Parathyroid adenoma (tissue), 2 donors: ENCODE results near the gene MAGEA9B.
"Not testable (repeated sequence)": the region's sequence is repeated elsewhere in the genome, so short reads cannot be mapped to it uniquely, and the experiment has no call there.

ENCODE experiments used
- H2AFZ ChIP-seq: fragments of 300-600 bp; sonication (generic); one replicate; pipeline ENCODE4 v1.7.0; 2017; ENCODE audit warnings: antibody characterized with exemption, mild to moderate bottlenecking
- H3K27ac ChIP-seq: fragments of 300-600 bp; sonication (generic); one replicate; pipeline ENCODE4 v1.7.0; 2017
- H3K27me3 ChIP-seq: fragments of 300-600 bp; sonication (generic); one replicate; pipeline ENCODE4 v1.7.0; 2017; ENCODE audit warnings: low read length; ENCODE audit not compliant: control insufficient read depth, insufficient read depth
- H3K36me3 ChIP-seq: fragments of 300-600 bp; sonication (generic); one replicate; pipeline ENCODE4 v1.7.0; 2017; ENCODE audit warnings: low read length; ENCODE audit not compliant: control insufficient read depth, insufficient read depth
- H3K4me1 ChIP-seq: fragments of 300-600 bp; sonication (generic); one replicate; pipeline ENCODE4 v1.7.0; 2017; ENCODE audit warnings: control low read depth
- H3K4me2 ChIP-seq: fragments of 300-600 bp; sonication (generic); one replicate; pipeline ENCODE4 v1.7.0; 2017; ENCODE audit warnings: low read length
- H3K4me3 ChIP-seq: fragments of 300-600 bp; sonication (generic); one replicate; pipeline ENCODE4 v1.7.0; 2017; ENCODE audit warnings: low read depth, low read length
- H3K79me2 ChIP-seq: fragments of 300-600 bp; sonication (generic); one replicate; pipeline ENCODE4 v1.7.0; 2017; ENCODE audit warnings: control low read depth
- H3K9ac ChIP-seq: fragments of 300-600 bp; sonication (generic); one replicate; pipeline ENCODE4 v1.7.0; 2017; ENCODE audit warnings: mild to moderate bottlenecking
- H3K9me3 ChIP-seq: fragments of 300-600 bp; sonication (generic); one replicate; pipeline ENCODE4 v1.7.0; 2017; ENCODE audit warnings: low read length; ENCODE audit not compliant: control insufficient read depth
- TF ChIP-seq, protein P1 (sequence below): fragments of 300-600 bp; sonication (generic); IDR thresholded peaks from one replicate; pipeline ENCODE4 v1.7.0; 2017; ENCODE audit warnings: antibody characterized with exemption, mild to moderate bottlenecking
- donor health status: primary hyperparathyroidism.

MAGEA9B gene

DNA sequence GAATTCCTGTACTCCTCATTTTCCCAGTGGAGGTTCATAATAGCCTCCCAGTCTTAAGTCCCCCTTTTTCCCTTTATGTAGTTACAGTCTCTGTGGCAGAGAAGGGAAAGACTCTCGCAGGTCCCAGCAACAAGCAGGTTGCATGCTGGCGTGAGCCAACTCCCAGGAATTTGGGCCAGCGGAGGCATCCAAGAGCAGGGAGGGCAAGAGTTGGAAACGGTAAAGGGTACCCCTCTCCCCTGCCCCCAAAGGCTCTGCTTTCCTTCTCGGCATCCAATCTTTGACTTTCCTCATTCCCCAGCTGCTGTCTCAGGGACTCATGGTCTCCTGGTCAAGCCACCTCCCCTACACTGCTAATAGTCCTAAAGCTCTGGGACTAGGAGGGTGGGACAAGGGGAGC is 23.3 kb upstream of the MAGEA9B start:
- no peak overlapping the region for H3K4me3 ChIP-seq
- no peak overlapping the region for H3K9ac ChIP-seq

DNA sequence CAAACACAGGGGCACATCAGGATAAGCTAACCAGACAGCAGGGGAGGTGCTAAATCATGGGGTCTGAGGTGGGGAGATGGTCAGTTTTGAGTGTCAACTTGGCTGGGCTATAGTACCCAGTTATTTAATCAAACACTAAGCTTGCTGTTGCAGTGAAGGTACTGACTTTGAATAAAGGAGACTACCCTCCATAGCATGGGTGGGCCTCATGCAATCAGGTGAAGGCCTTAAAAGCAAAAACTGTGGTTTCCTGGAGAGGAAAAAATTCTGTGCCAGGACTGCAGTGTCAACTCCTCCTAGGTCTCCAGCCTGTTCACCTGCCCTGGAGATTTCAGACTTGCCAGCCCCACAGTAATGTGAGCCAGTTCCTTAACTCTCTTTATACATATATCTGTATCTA is 20.4 kb upstream of the MAGEA9B start:
- Histone ChIP-seq H3K27ac (no peak overlapping the region), H3K27me3 (no peaks in the 10 kb centered on the region), H3K36me3 (no peaks in the 10 kb centered on the region), H3K9ac (no peak overlapping the region), H2AFZ (no peak overlapping the region), H3K4me1 (no peaks in the 10 kb centered on the region), H3K4me2 (no peak overlapping the region), H3K9me3 (no peaks in the 10 kb centered on the region), H3K4me3 (no peak overlapping the region), H3K79me2 (no peaks in the 10 kb centered on the region)
- TF ChIP-seq, protein P1, sequence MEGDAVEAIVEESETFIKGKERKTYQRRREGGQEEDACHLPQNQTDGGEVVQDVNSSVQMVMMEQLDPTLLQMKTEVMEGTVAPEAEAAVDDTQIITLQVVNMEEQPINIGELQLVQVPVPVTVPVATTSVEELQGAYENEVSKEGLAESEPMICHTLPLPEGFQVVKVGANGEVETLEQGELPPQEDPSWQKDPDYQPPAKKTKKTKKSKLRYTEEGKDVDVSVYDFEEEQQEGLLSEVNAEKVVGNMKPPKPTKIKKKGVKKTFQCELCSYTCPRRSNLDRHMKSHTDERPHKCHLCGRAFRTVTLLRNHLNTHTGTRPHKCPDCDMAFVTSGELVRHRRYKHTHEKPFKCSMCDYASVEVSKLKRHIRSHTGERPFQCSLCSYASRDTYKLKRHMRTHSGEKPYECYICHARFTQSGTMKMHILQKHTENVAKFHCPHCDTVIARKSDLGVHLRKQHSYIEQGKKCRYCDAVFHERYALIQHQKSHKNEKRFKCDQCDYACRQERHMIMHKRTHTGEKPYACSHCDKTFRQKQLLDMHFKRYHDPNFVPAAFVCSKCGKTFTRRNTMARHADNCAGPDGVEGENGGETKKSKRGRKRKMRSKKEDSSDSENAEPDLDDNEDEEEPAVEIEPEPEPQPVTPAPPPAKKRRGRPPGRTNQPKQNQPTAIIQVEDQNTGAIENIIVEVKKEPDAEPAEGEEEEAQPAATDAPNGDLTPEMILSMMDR = no peak

More for the DNA sequence above, 23.3 kb upstream of the MAGEA9B start:
- Histone ChIP-seq H3K27me3 (no peaks in the 10 kb centered on the region), H3K27ac (no peak overlapping the region), H3K9me3 (no peaks in the 10 kb centered on the region), H3K4me1 (no peaks in the 10 kb centered on the region), H3K4me2 (no peak overlapping the region), H3K36me3 (no peaks in the 10 kb centered on the region), H3K79me2 (no peaks in the 10 kb centered on the region), H2AFZ (no peak overlapping the region)
- TF ChIP-seq, protein P1 = no peak

DNA sequence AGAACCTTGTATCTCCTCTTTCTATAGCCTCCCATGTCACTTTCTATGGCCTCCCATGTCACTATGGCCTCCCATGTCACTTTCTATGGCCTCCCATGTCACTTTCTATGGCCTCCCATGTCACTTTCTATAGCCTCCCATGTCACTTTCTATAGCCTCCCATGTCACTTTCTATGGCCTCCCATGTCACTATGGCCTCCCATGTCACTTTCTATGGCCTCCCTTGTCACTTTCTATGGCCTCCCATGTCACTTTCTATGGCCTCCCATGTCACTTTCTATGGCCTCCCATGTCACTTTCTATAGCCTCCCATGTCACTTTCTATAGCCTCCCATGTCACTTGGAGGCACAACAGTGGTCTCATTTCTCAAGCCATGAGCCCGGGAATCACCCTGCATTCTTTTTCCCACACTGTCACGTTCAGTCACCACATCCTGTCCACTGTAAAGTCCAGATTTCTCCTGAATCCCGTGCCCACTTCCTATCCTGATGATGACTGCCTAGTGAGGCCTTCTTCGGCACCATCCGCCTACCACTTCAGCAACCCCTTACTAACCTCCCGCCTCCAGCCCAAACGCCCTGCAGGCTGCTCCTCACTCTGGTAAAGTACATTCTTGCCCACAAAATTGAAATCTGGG is 18.1 kb upstream of the MAGEA9B start:
- H2AFZ ChIP-seq, H3K27me3 ChIP-seq: not testable (repeated sequence)

DNA sequence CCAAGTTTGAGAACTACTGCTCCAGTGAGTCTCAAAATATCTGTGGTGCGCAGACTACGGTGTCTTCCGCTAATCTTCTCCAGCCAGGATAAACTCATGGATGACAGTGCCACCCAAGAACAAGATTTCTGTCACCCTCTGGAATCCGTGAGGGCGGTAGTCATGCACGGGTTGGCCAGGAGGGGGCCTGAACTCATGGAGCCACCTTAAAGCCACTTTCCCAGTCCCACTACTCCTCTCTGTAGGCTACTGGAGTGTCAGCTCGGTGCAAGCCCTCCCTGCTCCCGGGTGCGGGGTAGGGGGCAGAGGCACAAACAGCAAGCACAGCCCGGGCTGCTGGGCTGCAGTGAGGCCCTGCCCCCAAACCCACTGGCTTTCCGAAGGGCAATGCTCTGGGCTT is 11.3 kb upstream of the MAGEA9B start:
- not testable (repeated sequence) for H3K36me3 ChIP-seq, H3K9me3 ChIP-seq

More for the DNA sequence above, 18.1 kb upstream of the MAGEA9B start:
- not testable (repeated sequence) for H3K9me3 ChIP-seq, H3K4me2 ChIP-seq, H3K36me3 ChIP-seq, H3K27ac ChIP-seq, H3K4me3 ChIP-seq, H3K79me2 ChIP-seq, H3K4me1 ChIP-seq, H3K9ac ChIP-seq

DNA sequence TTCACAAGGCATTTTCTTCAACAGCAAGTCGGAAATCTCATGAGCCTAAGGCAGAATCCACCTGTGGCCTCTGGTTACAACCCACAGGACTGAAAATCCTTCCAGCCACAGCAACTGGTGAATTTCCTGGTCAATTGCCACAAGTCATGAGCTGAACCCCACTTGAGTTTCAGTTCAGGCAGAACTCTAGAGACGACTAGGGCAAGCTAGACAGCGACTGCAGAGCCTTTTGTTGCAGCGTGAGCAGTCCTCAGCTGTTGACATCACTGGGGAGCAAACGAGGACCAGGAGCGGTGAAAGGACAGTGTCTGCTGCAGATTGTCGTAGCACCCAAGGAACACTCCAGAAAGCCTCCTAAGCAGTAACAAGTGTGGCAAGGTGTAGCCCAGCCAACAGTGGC is 8.7 kb upstream of the MAGEA9B start:
- not testable (repeated sequence) for H3K27me3 ChIP-seq, H3K36me3 ChIP-seq, H3K4me3 ChIP-seq, H3K79me2 ChIP-seq, H3K9me3 ChIP-seq, H3K4me1 ChIP-seq, H3K9ac ChIP-seq, H2AFZ ChIP-seq, H3K4me2 ChIP-seq, H3K27ac ChIP-seq

More for the DNA sequence above, 11.3 kb upstream of the MAGEA9B start:
- not testable (repeated sequence) for H3K27ac ChIP-seq, H3K4me1 ChIP-seq, H3K4me3 ChIP-seq, H3K79me2 ChIP-seq, H3K4me2 ChIP-seq, H3K9ac ChIP-seq, H2AFZ ChIP-seq, H3K27me3 ChIP-seq

DNA sequence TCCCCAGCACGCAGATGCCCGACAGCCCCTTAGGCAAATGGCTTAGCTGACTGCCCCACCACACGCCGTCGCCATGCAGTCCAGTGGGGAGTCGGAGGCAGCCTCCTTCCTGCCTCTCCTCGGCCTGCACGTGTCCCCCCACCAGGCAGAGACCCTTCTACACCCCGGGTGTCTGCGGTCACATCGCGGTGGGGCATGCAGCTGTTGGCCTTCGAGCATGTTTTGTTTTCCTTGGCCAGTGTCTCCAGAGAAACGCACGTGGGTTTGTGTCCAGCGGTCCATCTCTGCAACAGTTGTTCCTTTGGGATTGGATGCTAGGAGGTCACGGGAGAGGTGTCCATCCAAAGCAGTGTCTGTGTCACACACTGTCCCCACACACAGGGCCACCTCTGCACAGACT is 8.0 kb upstream of the MAGEA9B start, which contains the start of gene HSFX2:
TSS of gene HSFX2 (minus strand) at position 101 of the 400 bp plus-strand sequence. CDS start 614 bp downstream, outside the sequence.
- H3K4me2 ChIP-seq, H3K27ac ChIP-seq, H3K4me1 ChIP-seq, H3K9ac ChIP-seq, H3K4me3 ChIP-seq, H3K36me3 ChIP-seq, H3K9me3 ChIP-seq, H2AFZ ChIP-seq, H3K79me2 ChIP-seq, H3K27me3 ChIP-seq: not testable (repeated sequence)

DNA sequence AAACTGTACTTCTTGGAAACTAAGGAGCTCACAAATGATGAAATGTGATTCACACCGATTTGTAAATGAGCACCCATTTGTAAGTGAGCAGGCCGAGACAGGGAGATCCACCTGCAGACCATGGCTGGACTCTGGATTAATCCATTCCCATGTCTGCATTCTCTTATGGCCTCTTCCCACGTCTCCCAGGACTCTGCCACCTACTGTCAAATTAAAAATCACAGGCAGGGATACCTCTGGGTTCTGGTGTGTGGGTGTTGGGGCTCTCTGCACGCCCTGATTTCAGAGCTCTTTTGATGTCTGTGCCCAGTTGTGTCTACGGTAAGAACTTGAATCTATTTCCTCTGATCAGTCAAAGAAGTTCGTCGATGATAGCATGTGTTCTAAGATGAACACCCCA is 3.7 kb upstream of the MAGEA9B start:
- not testable (repeated sequence) for H3K4me2 ChIP-seq

DNA sequence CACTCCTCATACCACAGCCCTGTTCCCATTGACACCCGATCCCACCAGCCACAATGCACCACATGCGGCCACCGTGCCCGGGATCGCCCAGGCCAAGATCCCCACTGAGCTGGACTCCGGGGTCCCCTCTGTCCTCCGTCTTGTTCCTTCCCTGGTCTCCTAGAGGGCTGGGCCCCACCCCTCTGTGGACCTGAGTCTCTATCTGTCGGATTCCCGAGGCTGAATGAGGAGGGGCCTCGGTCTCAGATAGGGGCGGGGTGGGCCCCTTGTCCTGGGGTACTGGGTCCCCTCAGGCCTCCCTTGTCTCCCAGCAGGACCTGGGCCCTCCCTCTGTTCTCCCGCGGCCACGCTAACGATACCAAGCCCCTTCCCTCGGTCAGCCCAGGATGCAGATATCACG is 1.6 kb downstream of the MAGEA9B start:
- not testable (repeated sequence) for H3K27ac ChIP-seq, H3K9me3 ChIP-seq, H3K4me3 ChIP-seq, H3K79me2 ChIP-seq, H3K4me2 ChIP-seq, H3K36me3 ChIP-seq, H3K27me3 ChIP-seq, H3K9ac ChIP-seq, H2AFZ ChIP-seq, H3K4me1 ChIP-seq

More for the DNA sequence above, 3.7 kb upstream of the MAGEA9B start:
- not testable (repeated sequence) for H2AFZ ChIP-seq, H3K79me2 ChIP-seq, H3K9ac ChIP-seq, H3K9me3 ChIP-seq, H3K4me3 ChIP-seq, H3K4me1 ChIP-seq, H3K36me3 ChIP-seq, H3K27me3 ChIP-seq, H3K27ac ChIP-seq

DNA sequence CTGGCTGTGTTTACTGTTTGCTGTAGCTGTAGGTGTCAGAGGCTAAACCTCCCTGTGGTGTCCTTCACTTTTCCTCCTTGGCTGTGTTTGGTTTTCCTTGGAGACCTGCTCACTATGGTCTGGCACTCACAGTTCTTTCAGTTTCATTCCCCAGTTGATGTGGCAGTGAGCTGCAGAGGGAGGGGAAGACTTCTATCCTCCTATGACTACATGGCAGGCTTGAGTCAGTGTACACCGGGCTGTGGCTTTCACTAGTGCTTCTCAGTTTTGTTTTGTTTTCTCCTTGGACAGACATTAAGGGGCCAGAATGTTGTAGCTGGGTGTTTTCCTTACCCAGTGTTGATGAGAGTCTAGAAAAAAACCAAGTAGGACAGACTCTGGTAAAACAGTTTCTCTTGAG is 13.8 kb downstream of the MAGEA9B start:
- not testable (repeated sequence) for H3K27ac ChIP-seq, H3K79me2 ChIP-seq, H3K4me2 ChIP-seq, H3K27me3 ChIP-seq, H3K9ac ChIP-seq, H3K4me3 ChIP-seq, H2AFZ ChIP-seq, H3K36me3 ChIP-seq, H3K9me3 ChIP-seq
- H3K4me1 ChIP-seq = peaks cover 16% of the 10 kb centered on the region
